Motor neuron (in vitro differentiated cells): ENCODE results near the gene PHF23. TPM values are rescaled to one million over a fixed set of nuclear protein-coding genes. Genes with fewer than 3 reads are reported as not detected.

Source experiments
- ATAC-seq, 8 experiments: fragments of 200-7000 bp; cut with Tn5 transposase; replicated peaks in 6 of 8; 2 replicates each; pipeline ENCODE4 v1.8.0; 2021; ENCODE audit warnings: mild to moderate bottlenecking in 8 of 8, moderate library complexity in 8 of 8
- H3K27ac ChIP-seq, 2 donors: fragments of 250-450 bp; sonication (Bioruptor Pico); 2 replicates each; pipeline ENCODE4 v1.9.0; 2021; ENCODE audit warnings: antibody characterized with exemption in 2 of 2, mild to moderate bottlenecking in 2 of 2, moderate library complexity in 1 of 2
- H3K4me1 ChIP-seq, 2 donors: fragments of 250-450 bp; sonication (Bioruptor Pico); replicated peaks in 1 of 2; 2 replicates each; pipeline ENCODE4 v1.6.1; 2021; ENCODE audit warnings: antibody characterized with exemption in 2 of 2, mild to moderate bottlenecking in 2 of 2, moderate library complexity in 1 of 2
- H3K4me3 ChIP-seq, 5 donors: fragments of 250-450 bp; sonication (Bioruptor Pico); 2 replicates each; pipeline ENCODE4 v1.9.0; 2021; ENCODE audit warnings: antibody characterized with exemption in 5 of 5, mild to moderate bottlenecking in 5 of 5, moderate library complexity in 4 of 5
- WGBS, 10 experiments: fragments of 450-650 bp; shearing (Covaris generic); methylation state at CpG; one replicate each; pipeline ENCODE4 v1.0.0; 2022; 5-methylcytosine and 5-hydroxymethylcytosine counted together
- in situ Hi-C, 9 experiments: fragments of 400-800 bp; cut with MboI; loops; one replicate each; pipeline ENCODE4 v1.15.0; 2021; ENCODE audit warnings: low sequenced_read_pairs in 9 of 9, low pct_unique_long_range_greater_than_20kb in 2 of 9; ENCODE audit not compliant: unreplicated experiment in 9 of 9
- total RNA-seq, 8 experiments: library from RNA; unstranded; fragments of 300-600 nt; gene quantifications; 2 replicates each; pipeline versions ENCODE4 v1.2.3 to v1.2.4, GENCODE V29; 2022

PHF23 gene
- total RNA-seq, 8 experiments from 2014 or later, result 25.2 to 63.1 (median 49.4) TPM

DNA sequence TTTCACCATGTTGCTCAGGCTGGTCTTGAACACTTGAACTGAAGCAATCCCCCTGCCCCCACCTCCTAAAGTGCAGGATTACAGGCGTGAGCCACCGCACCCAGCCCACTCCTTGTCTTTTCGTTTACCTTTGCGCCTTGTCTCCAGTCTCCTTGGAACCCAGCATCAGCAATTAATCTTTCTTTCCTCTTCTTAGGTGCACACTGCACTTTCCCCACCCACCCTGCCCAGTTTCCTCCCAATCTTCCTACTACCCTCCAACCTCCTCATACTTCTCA is 24.5 kb upstream of the PHF23 start:
- in situ Hi-C loops, result no loop called here
- ATAC-seq, result no peak

GRCh38 chr17:7262935-7263800 is 23.9 kb upstream of the PHF23 start:
- Histone ChIP-seq H3K4me3 (no peak overlapping the region), H3K4me1 (peaks cover 0 to 19% of the 10 kb centered on the region in 2 donors), H3K27ac (no peak overlapping the region)
- in situ Hi-C loops, result no loop called here
- ATAC-seq, result peak in 4 of 8 experiments; percentile 10 to 27 (median 12)
- 0 to 57% (median 12%) methylated on average over 2 to 12 of the region's 26 CpGs; no CpG with 5 or more reads in 1 of the 10 experiments for WGBS, 10 experiments

More for the DNA sequence above, 24.5 kb upstream of the PHF23 start:
- H3K4me3 ChIP-seq, result no peak overlapping the region
- WGBS, 10 experiments, result 40% methylated on average over 2 of the region's 4 CpGs; no CpG with 5 or more reads in 9 of the 10 experiments
- no peak overlapping the region for H3K27ac ChIP-seq
- H3K4me1 ChIP-seq, result peaks cover 0 to 19% of the 10 kb centered on the region in 2 donors

GRCh38 chr17:7262192-7262934 is 23.1 kb upstream of the PHF23 start, which contains the start of gene CLDN7:
CLDN7 (minus strand) TSS chr17:7262478; CDS start chr17:7262043, 435 bp downstream.
- H3K4me1 ChIP-seq, result peaks cover 0 to 19% of the 10 kb centered on the region in 2 donors
- WGBS, 10 experiments, result 7 to 60% (median 27%) methylated on average over 1 to 17 of the region's 64 CpGs; no CpG with 5 or more reads in 4 of the 10 experiments
- no peak for ATAC-seq
- no peak within 1 kb of the TSS for H3K27ac ChIP-seq
- in situ Hi-C loops, result no loop called here
- peak within 1 kb of the TSS in 3 of 5 donors; percentile 8 to 21 (median 10) for H3K4me3 ChIP-seq

- in situ Hi-C loops, result no loop called here
- ATAC-seq, result peak; percentile 41 to 64 (median 52)
- WGBS, 10 experiments, result 0 to 58% (median 36%) methylated on average over 1 to 9 of the region's 71 CpGs; no CpG with 5 or more reads in 6 of the 10 experiments
- H3K27ac ChIP-seq, result no peak overlapping the region
- H3K4me1 ChIP-seq, result peaks cover 0 to 19% of the 10 kb centered on the region in 2 donors
- H3K4me3 ChIP-seq, result peak overlapping the region in 3 of 5 donors; percentile 8 to 21 (median 10)
Observed at GRCh38 chr17:7261379-7262191, 22.3 kb upstream of the PHF23 start.

- H3K4me3 ChIP-seq, result peak overlapping the region in 3 of 5 donors; percentile 8 to 21 (median 10)
- in situ Hi-C loops, result no loop called here
- WGBS, 10 experiments, result 0 to 100% (median 37%) methylated on average over 1 to 12 of the region's 54 CpGs; no CpG with 5 or more reads in 7 of the 10 experiments
- H3K4me1 ChIP-seq, result peaks cover 0 to 19% of the 10 kb centered on the region in 2 donors
- H3K27ac ChIP-seq, result no peak overlapping the region
- peak; percentile 36 to 64 (median 49) for ATAC-seq
Observed at GRCh38 chr17:7260651-7261378, 21.6 kb upstream of the PHF23 start.

DNA sequence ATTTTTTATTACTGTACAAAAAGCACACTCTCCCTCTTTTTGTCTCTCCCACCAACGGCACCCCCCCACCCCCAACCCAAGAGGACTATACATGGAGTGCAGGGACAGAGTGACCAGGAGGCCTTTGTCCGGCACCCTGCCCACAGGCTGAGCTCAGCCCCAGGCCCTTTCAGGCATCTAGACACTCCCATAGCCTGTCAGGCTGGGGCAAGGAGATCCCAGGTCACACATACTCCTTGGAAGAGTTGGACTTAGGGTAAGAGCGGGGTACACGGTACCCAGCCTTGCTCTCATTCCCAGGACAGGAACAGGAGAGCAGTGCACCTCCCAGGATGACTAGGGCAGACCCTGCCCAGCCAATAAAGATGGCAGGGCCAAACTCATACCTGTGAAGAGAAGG is 20.9 kb upstream of the PHF23 start:
- H3K4me3 ChIP-seq, result no peak overlapping the region
- in situ Hi-C loops, result no loop called here
- ATAC-seq, result peak in 4 of 8 experiments; percentile 8 to 15 (median 12)
- WGBS, 10 experiments, result 79 to 100% (median 100%) methylated on average over 1 to 2 of the region's 4 CpGs; no CpG with 5 or more reads in 6 of the 10 experiments
- H3K27ac ChIP-seq, result no peak overlapping the region
- H3K4me1 ChIP-seq, result peaks cover 0 to 19% of the 10 kb centered on the region in 2 donors

GRCh38 chr17:7259555-7259889 is 20.3 kb upstream of the PHF23 start:
- Histone ChIP-seq H3K4me3 (no peak overlapping the region), H3K27ac (no peak overlapping the region), H3K4me1 (peaks cover 0 to 19% of the 10 kb centered on the region in 2 donors)
- in situ Hi-C loops, result no loop called here
- WGBS, 10 experiments, result 83 to 100% (median 88%) methylated on average over 1 to 3 of the region's 6 CpGs; no CpG with 5 or more reads in 6 of the 10 experiments
- no peak for ATAC-seq

GRCh38 chr17:7258731-7259554 is 19.7 kb upstream of the PHF23 start:
- Histone ChIP-seq H3K4me1 (peaks cover 0 to 19% of the 10 kb centered on the region in 2 donors), H3K4me3 (no peak overlapping the region), H3K27ac (no peak overlapping the region)
- no peak for ATAC-seq
- 60 to 100% (median 88%) methylated on average over 1 to 5 of the region's 7 CpGs; no CpG with 5 or more reads in 2 of the 10 experiments for WGBS, 10 experiments
- in situ Hi-C loops, result no loop called here

DNA sequence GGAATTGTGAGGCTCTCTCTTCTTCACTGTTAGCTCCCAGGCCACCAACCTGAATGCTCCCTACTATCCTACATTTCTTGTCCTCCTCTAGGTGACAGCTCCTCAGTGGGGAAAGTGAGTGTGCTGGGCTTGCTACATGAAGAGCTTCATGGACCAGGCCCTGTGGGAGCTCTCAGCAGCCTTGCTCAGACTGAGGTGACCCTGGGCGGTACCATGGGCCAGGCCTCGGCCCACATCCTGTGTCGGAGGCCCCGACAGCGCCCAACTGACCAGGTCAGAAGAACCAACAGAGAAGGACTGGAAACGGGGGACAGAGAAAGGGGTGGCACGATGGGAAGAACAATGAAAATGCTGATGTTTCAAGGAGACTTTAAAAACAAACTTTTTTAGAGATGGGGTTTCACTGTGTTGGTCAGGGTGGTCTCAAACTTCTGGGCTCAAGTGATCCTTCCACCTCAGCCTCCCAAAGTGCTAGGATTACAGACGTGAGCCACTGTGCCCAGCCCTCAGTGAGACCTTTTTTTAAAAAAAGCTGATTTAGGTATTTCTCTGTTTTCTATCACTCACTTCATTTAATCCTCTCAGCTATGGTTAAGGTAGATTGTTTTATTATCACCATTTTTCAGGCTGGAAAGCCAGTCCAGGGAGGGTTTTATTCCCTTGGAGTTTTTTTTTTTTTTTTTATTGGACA is 17.7 kb upstream of the PHF23 start:
- 83 to 100% (median 100%) methylated on average over 1 to 3 of the region's 8 CpGs; no CpG with 5 or more reads in 3 of the 10 experiments for WGBS, 10 experiments
- peaks cover 7 to 14% of the 10 kb centered on the region in 2 donors for H3K4me1 ChIP-seq
- H3K4me3 ChIP-seq, result no peak overlapping the region
- ATAC-seq, result no peak
- in situ Hi-C loops, result no loop called here
- H3K27ac ChIP-seq, result no peak overlapping the region

DNA sequence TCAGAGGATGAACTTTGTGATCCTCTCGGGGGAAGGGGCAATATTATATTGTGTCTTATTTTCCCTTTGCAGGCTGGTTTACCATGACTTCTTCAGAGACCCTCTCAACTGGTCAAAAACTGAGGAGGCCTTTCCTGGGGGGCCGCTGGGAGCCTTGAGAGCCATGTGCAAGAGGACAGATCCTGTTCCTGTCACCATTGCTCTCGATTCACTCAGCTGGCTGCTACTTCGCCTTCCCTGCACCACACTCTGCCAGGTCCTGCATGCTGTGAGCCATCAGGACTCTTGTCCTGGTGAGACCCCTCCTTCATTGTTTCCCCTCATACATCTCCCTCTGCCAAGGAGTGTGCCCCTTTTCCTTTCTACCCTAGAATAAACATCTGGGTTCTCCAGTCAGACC is 15.3 kb upstream of the PHF23 start:
- in situ Hi-C loops, result no loop called here
- Histone ChIP-seq H3K4me3 (no peak overlapping the region), H3K27ac (no peak overlapping the region), H3K4me1 (peaks cover 13 to 16% of the 10 kb centered on the region in 2 donors)
- WGBS, 10 experiments, result 63 to 100% (median 90%) methylated on average over 2 to 4 of the region's 4 CpGs
- ATAC-seq, result no peak

GRCh38 chr17:7253082-7253481 is 13.8 kb upstream of the PHF23 start:
- peak overlapping the region; percentile 99 to 100 for H3K27ac ChIP-seq
- WGBS, 10 experiments, result 14 to 80% (median 70%) methylated on average over 1 to 5 of the region's 5 CpGs; no CpG with 5 or more reads in 1 of the 10 experiments

More at GRCh38 chr17:7253082-7253481, 13.8 kb upstream of the PHF23 start:
- in situ Hi-C loops, result no loop called here
- Histone ChIP-seq H3K4me1 (peaks cover 18 to 23% of the 10 kb centered on the region in 2 donors), H3K4me3 (peak overlapping the region; percentile 82 to 100 (median 95))
- no peak for ATAC-seq
